Fibroblast of lung (primary cell): ENCODE data around the gene VTI1A. TPM values are rescaled to one million over a fixed set of nuclear protein-coding genes. Genes with fewer than 3 reads are reported as not detected.

Source experiments
- DNase-seq, 2 donors: peaks; one replicate each; pipeline versions ENCODE4 v3.0.0 to v3.0.0-alpha.2; 2010; ENCODE audit warnings: low read depth in 2 of 2
- H2AFZ ChIP-seq: 2 replicates; pipeline ENCODE4 v1.5.1; 2012; ENCODE audit warnings: low read length, control low read depth, inconsistent platforms
- H3K27ac ChIP-seq: 2 replicates; pipeline ENCODE4 v1.5.1; 2011; ENCODE audit warnings: low read length, control low read depth; ENCODE audit not compliant: insufficient read depth
- H3K27me3 ChIP-seq: 2 replicates; pipeline ENCODE4 v1.5.1; 2011; ENCODE audit warnings: mild to moderate bottlenecking, low read length; ENCODE audit not compliant: control insufficient read depth, insufficient read depth
- H3K36me3 ChIP-seq: 2 replicates; pipeline ENCODE4 v1.5.1; 2011; ENCODE audit warnings: low read length; ENCODE audit not compliant: control insufficient read depth, insufficient read depth
- H3K4me1 ChIP-seq: 2 replicates; pipeline ENCODE4 v1.5.1; 2011; ENCODE audit warnings: low read length; ENCODE audit not compliant: control insufficient read depth, insufficient read depth; ENCODE audit errors: extremely low read depth
- H3K4me2 ChIP-seq: 2 replicates; pipeline ENCODE4 v1.5.1; 2011; ENCODE audit warnings: low read length, control low read depth; ENCODE audit not compliant: insufficient read depth; ENCODE audit errors: extremely low read depth
- H3K4me3 ChIP-seq, 4 experiments: fragments of 200-600 bp in 1 of 4; sonication (generic) in 1 of 4; replicated peaks in 1 of 4; 2 replicates each; pipeline ENCODE4 v1.5.1; 2011 to 2016; ENCODE audit warnings: low read length in 4 of 4, low read depth in 3 of 4, mild to moderate bottlenecking in 3 of 4, control low read depth in 2 of 4, inconsistent platforms in 1 of 4, mixed read lengths in 1 of 4; ENCODE audit not compliant: insufficient read depth in 1 of 4; ENCODE audit errors: control extremely low read depth in 1 of 4
- H3K79me2 ChIP-seq: 2 replicates; pipeline ENCODE4 v1.5.1; 2012; ENCODE audit warnings: mild to moderate bottlenecking, low read length, inconsistent platforms; ENCODE audit not compliant: control insufficient read depth, insufficient read depth
- H3K9ac ChIP-seq: 2 replicates; pipeline ENCODE4 v1.5.1; 2011; ENCODE audit warnings: mild to moderate bottlenecking, low read length, control low read depth; ENCODE audit not compliant: insufficient read depth
- H3K9me3 ChIP-seq: 2 replicates; pipeline ENCODE4 v1.5.1; 2012; ENCODE audit warnings: low read depth, low read length; ENCODE audit not compliant: control insufficient read depth, insufficient read depth
- H4K20me1 ChIP-seq: 2 replicates; pipeline ENCODE4 v1.5.1; 2011; ENCODE audit warnings: low read length; ENCODE audit not compliant: control insufficient read depth, insufficient read depth; ENCODE audit errors: extremely low read depth
- EZH2 ChIP-seq: IDR thresholded peaks from 2 replicates; pipeline ENCODE4 v1.5.1; 2012; ENCODE audit warnings: low read length, control low read depth, mild to moderate bottlenecking; ENCODE audit errors: missing control alignments
- polyA plus RNA-seq, 2 donors: library from polyadenylated mRNA; depleted of rRNA in 1 of 2; stranded (reverse) in 1 of 2; unstranded in 1 of 2; fragments of >200 nt; gene quantifications; 2 replicates each; pipeline ENCODE4 v1.2.1, GENCODE V29; 2011 to 2012; ENCODE audit warnings: missing spikeins in 1 of 2
- total RNA-seq: library from RNA; depleted of rRNA; stranded (reverse); fragments of >200 nt; gene quantifications from 2 replicates; pipeline ENCODE4 v1.2.1, GENCODE V29; 2014
- TF ChIP-seq, protein P1 (sequence below), 2 donors: IDR thresholded peaks in 1 of 2; conservative IDR thresholded peaks in 1 of 2; 1 replicate in 1 of 2; 2 replicates in 1 of 2; pipeline ENCODE4 v1.5.1; 2011 to 2012; ENCODE audit warnings: low read length in 2 of 2, control low read depth in 1 of 2, inconsistent platforms in 1 of 2, low read depth in 1 of 2, mild to moderate bottlenecking in 1 of 2

Gene VTI1A
- total and polyA plus RNA-seq, 2 donors (not counting 1 experiment from before 2014, with no cell fraction given) = 19.1 to 30.9 TPM

- Histone ChIP-seq H3K27me3 (no peaks in the 10 kb centered on the region), H3K4me1 (no peaks in the 10 kb centered on the region), H4K20me1 (no peaks in the 10 kb centered on the region), H3K9ac (no peak overlapping the region), H3K4me3 (no peak overlapping the region), H3K79me2 (no peaks in the 10 kb centered on the region), H3K4me2 (no peak overlapping the region), H2AFZ (no peak overlapping the region), H3K27ac (no peak overlapping the region), H3K9me3 (no peaks in the 10 kb centered on the region), H3K36me3 (no peaks in the 10 kb centered on the region)
- TF ChIP-seq EZH2 = no peak
- TF ChIP-seq, protein P1, sequence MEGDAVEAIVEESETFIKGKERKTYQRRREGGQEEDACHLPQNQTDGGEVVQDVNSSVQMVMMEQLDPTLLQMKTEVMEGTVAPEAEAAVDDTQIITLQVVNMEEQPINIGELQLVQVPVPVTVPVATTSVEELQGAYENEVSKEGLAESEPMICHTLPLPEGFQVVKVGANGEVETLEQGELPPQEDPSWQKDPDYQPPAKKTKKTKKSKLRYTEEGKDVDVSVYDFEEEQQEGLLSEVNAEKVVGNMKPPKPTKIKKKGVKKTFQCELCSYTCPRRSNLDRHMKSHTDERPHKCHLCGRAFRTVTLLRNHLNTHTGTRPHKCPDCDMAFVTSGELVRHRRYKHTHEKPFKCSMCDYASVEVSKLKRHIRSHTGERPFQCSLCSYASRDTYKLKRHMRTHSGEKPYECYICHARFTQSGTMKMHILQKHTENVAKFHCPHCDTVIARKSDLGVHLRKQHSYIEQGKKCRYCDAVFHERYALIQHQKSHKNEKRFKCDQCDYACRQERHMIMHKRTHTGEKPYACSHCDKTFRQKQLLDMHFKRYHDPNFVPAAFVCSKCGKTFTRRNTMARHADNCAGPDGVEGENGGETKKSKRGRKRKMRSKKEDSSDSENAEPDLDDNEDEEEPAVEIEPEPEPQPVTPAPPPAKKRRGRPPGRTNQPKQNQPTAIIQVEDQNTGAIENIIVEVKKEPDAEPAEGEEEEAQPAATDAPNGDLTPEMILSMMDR (conservative IDR thresholded peaks at IDR 0.05 in 1 of 2, IDR thresholded peaks at IDR 0.05 in 1 of 2; ENCODE audit: low read depth in 1 of 2, low read length in 2 of 2) = no peak
- no peak for DNase-seq
These were observed 232.0 kb downstream of the VTI1A start for GRCh38 chr10:112678987-112679386.

- TF ChIP-seq, protein P1 (conservative IDR thresholded peaks at IDR 0.05 in 1 of 2, IDR thresholded peaks at IDR 0.05 in 1 of 2; ENCODE audit: low read depth in 1 of 2, low read length in 2 of 2) = no peak
- no peak for TF ChIP-seq EZH2
These were observed 232.4 kb downstream of the VTI1A start for GRCh38 chr10:112679392-112679791.

GRCh38 chr10:112680586-112680985 lies 233.6 kb downstream of the VTI1A start:
- Histone ChIP-seq H3K9ac (no peak overlapping the region), H3K4me3 (no peak overlapping the region), H3K27me3 (no peaks in the 10 kb centered on the region), H4K20me1 (no peaks in the 10 kb centered on the region), H3K27ac (no peak overlapping the region), H2AFZ (no peak overlapping the region), H3K79me2 (no peaks in the 10 kb centered on the region), H3K4me1 (no peaks in the 10 kb centered on the region), H3K36me3 (no peaks in the 10 kb centered on the region), H3K4me2 (no peak overlapping the region), H3K9me3 (no peaks in the 10 kb centered on the region)
- TF ChIP-seq EZH2 = no peak
- TF ChIP-seq, protein P1 (conservative IDR thresholded peaks at IDR 0.05 in 1 of 2, IDR thresholded peaks at IDR 0.05 in 1 of 2; ENCODE audit: low read depth in 1 of 2, low read length in 2 of 2) = no peak
- DNase-seq = no peak

More at GRCh38 chr10:112679392-112679791, 232.4 kb downstream of the VTI1A start:
- Histone ChIP-seq H3K4me2 (no peak overlapping the region), H3K9me3 (no peaks in the 10 kb centered on the region), H3K9ac (no peak overlapping the region), H4K20me1 (no peaks in the 10 kb centered on the region), H3K79me2 (no peaks in the 10 kb centered on the region), H2AFZ (no peak overlapping the region), H3K27me3 (no peaks in the 10 kb centered on the region), H3K27ac (no peak overlapping the region), H3K4me3 (no peak overlapping the region), H3K36me3 (no peaks in the 10 kb centered on the region), H3K4me1 (no peaks in the 10 kb centered on the region)
- no peak for DNase-seq
